MM.1S (cell line): Measurements from ENCODE around the gene CSF3.

Experiments
- CTCF ChIP-seq: fragments of 300-600 bp; sonication (generic); IDR thresholded peaks from 2 replicates; pipeline ENCODE4 v1.5.1; 2016; ENCODE audit warnings: antibody characterized with exemption, low read length, mixed read lengths
- EZH2 ChIP-seq: fragments of 300-600 bp; sonication (generic); optimal IDR thresholded peaks from 2 replicates; pipeline ENCODE3; 2017; ENCODE audit warnings: low read depth, mild to moderate bottlenecking, antibody characterized with exemption, low read length, mixed read lengths
- EZH2phosphoT487 ChIP-seq: fragments of 300-600 bp; sonication (generic); IDR thresholded peaks from 2 replicates; pipeline ENCODE4 v1.6.1; 2018; ENCODE audit warnings: antibody characterized with exemption, low read length

GRCh38 chr17:39969375-39969774 lies 45.9 kb upstream of the CSF3 start:
- TF ChIP-seq CTCF (no peak), EZH2 (no peak), EZH2phosphoT487 (no peak)
